ENCODE data around the gene C2orf74. TPM values are rescaled to one million over a fixed set of nuclear protein-coding genes. Genes with fewer than 3 reads are reported as not detected.

C2orf74 gene
- total RNA-seq, 1 experiment from 2014 or later, result 8.1 TPM

DNA sequence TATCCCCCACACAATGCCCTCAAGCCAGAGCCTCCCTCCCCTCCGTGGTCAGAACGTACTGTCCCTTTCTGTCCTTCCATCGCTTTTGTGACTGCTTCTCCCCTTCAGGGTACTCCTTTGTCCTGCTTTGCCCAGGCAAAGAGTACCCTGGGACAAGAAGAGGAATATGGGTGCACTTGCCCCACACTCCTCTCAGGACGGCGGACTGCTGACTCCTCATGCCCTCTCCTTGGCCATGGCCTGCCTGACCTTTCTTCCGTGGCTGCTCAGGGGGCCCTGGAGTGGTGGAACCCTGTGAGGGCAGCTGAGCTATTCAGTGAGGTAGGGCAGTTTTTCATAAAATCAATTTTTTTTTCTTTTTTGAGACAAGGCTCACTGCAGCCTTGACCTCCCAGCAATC, 18.7 kb downstream of the C2orf74 start (continued):
- TF ChIP-seq, protein P1, sequence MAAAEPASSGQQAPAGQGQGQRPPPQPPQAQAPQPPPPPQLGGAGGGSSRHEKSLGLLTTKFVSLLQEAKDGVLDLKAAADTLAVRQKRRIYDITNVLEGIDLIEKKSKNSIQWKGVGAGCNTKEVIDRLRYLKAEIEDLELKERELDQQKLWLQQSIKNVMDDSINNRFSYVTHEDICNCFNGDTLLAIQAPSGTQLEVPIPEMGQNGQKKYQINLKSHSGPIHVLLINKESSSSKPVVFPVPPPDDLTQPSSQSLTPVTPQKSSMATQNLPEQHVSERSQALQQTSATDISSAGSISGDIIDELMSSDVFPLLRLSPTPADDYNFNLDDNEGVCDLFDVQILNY (CRISPR knock-in tag; IDR thresholded peaks at IDR 0.05), result no peak
- TF ChIP-seq, protein P2, sequence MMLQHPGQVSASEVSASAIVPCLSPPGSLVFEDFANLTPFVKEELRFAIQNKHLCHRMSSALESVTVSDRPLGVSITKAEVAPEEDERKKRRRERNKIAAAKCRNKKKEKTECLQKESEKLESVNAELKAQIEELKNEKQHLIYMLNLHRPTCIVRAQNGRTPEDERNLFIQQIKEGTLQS (CRISPR knock-in tag; conservative IDR thresholded peaks at IDR 0.05), result no peak
- TF ChIP-seq, protein P3, sequence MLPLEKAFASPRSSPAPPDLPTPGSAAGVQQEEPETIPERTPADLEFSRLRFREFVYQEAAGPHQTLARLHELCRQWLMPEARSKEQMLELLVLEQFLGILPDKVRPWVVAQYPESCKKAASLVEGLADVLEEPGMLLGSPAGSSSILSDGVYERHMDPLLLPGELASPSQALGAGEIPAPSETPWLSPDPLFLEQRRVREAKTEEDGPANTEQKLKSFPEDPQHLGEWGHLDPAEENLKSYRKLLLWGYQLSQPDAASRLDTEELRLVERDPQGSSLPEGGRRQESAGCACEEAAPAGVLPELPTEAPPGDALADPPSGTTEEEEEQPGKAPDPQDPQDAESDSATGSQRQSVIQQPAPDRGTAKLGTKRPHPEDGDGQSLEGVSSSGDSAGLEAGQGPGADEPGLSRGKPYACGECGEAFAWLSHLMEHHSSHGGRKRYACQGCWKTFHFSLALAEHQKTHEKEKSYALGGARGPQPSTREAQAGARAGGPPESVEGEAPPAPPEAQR (CRISPR knock-in tag; IDR thresholded peaks at IDR 0.05), result no peak
- TF ChIP-seq CREM (CRISPR knock-in tag; IDR thresholded peaks at IDR 0.05), result no peak

DNA sequence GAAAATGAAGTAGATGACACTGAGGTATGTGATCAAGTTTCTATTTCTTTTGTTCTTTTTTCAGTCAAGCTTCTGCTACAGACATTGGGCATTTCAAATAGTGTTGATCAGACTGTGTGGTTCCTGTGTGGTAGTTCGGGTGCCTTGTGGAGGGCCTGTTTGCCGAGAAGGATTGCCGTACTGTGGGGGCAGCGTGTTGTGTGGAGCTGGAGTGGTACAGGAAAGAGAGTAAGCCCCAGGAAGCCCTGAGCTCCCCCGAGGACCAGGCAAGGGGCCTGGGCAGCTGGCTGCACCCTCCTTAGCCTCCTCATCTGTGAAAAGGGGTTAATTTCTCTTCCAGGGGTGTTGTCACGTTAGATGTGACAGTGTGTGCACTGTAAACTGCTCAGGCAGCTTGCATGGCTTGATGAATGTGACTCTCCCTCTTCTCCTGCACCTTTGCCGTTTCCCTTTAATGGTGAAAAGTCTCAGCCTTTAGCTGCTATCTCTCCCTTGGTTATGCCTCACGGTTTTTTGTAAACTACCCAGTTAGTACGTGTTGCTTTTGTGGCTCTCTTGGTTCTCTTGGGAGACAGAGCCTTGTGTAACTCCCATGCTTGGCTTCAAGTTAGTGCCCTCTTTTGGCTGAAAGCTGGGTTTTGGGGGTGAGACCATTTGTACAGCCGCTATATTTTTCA, 19.5 kb downstream of the C2orf74 start:
- Mint-ChIP-seq H3K27ac (peak overlapping the region; percentile 57), H3K36me3 (peaks cover 64% of the 10 kb centered on the region)

More for the DNA sequence above, 19.5 kb downstream of the C2orf74 start:
- no peak for TF ChIP-seq SP1 (CRISPR knock-in tag; conservative IDR thresholded peaks at IDR 0.05)
- TF ChIP-seq HMGA2 (CRISPR knock-in tag; IDR thresholded peaks at IDR 0.05), result no peak
- TF ChIP-seq, protein P4, sequence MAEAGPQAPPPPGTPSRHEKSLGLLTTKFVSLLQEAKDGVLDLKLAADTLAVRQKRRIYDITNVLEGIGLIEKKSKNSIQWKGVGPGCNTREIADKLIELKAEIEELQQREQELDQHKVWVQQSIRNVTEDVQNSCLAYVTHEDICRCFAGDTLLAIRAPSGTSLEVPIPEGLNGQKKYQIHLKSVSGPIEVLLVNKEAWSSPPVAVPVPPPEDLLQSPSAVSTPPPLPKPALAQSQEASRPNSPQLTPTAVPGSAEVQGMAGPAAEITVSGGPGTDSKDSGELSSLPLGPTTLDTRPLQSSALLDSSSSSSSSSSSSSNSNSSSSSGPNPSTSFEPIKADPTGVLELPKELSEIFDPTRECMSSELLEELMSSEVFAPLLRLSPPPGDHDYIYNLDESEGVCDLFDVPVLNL (CRISPR knock-in tag; IDR thresholded peaks at IDR 0.05; ENCODE audit: borderline replicate concordance, low read depth), result no peak
- TF ChIP-seq, protein P5, sequence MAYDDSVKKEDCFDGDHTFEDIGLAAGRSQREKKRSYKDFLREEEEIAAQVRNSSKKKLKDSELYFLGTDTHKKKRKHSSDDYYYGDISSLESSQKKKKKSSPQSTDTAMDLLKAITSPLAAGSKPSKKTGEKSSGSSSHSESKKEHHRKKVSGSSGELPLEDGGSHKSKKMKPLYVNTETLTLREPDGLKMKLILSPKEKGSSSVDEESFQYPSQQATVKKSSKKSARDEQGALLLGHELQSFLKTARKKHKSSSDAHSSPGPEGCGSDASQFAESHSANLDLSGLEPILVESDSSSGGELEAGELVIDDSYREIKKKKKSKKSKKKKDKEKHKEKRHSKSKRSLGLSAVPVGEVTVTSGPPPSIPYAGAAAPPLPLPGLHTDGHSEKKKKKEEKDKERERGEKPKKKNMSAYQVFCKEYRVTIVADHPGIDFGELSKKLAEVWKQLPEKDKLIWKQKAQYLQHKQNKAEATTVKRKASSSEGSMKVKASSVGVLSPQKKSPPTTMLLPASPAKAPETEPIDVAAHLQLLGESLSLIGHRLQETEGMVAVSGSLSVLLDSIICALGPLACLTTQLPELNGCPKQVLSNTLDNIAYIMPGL (CRISPR knock-in tag; IDR thresholded peaks at IDR 0.05), result no peak
- TF ChIP-seq, protein P6, sequence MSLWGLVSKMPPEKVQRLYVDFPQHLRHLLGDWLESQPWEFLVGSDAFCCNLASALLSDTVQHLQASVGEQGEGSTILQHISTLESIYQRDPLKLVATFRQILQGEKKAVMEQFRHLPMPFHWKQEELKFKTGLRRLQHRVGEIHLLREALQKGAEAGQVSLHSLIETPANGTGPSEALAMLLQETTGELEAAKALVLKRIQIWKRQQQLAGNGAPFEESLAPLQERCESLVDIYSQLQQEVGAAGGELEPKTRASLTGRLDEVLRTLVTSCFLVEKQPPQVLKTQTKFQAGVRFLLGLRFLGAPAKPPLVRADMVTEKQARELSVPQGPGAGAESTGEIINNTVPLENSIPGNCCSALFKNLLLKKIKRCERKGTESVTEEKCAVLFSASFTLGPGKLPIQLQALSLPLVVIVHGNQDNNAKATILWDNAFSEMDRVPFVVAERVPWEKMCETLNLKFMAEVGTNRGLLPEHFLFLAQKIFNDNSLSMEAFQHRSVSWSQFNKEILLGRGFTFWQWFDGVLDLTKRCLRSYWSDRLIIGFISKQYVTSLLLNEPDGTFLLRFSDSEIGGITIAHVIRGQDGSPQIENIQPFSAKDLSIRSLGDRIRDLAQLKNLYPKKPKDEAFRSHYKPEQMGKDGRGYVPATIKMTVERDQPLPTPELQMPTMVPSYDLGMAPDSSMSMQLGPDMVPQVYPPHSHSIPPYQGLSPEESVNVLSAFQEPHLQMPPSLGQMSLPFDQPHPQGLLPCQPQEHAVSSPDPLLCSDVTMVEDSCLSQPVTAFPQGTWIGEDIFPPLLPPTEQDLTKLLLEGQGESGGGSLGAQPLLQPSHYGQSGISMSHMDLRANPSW (CRISPR knock-in tag; conservative IDR thresholded peaks at IDR 0.05; ENCODE audit: low read depth), result no peak
- TF ChIP-seq, protein P7, sequence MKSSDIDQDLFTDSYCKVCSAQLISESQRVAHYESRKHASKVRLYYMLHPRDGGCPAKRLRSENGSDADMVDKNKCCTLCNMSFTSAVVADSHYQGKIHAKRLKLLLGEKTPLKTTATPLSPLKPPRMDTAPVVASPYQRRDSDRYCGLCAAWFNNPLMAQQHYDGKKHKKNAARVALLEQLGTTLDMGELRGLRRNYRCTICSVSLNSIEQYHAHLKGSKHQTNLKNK (CRISPR knock-in tag; IDR thresholded peaks at IDR 0.05), result no peak
- TF ChIP-seq CREB1 (CRISPR knock-in tag; IDR thresholded peaks at IDR 0.05), result no peak
- TF ChIP-seq, protein P2 (CRISPR knock-in tag; conservative IDR thresholded peaks at IDR 0.05), result no peak
- TF ChIP-seq, protein P8, sequence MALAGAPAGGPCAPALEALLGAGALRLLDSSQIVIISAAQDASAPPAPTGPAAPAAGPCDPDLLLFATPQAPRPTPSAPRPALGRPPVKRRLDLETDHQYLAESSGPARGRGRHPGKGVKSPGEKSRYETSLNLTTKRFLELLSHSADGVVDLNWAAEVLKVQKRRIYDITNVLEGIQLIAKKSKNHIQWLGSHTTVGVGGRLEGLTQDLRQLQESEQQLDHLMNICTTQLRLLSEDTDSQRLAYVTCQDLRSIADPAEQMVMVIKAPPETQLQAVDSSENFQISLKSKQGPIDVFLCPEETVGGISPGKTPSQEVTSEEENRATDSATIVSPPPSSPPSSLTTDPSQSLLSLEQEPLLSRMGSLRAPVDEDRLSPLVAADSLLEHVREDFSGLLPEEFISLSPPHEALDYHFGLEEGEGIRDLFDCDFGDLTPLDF (CRISPR knock-in tag; IDR thresholded peaks at IDR 0.05), result no peak
- POLR2A ChIA-PET, result no interaction called here
- no peaks in the 10 kb centered on the region for H3K9me3 Mint-ChIP-seq
- no peak overlapping the region for H3K4me3 Mint-ChIP-seq
- peaks cover 4% of the 10 kb centered on the region for H3K27me3 Mint-ChIP-seq (ENCODE audit: low read depth)
- no peak for ATAC-seq
- H3K4me1 Mint-ChIP-seq, result peaks cover 36% of the 10 kb centered on the region
- DNase-seq (ENCODE audit: low spot score), result no peak
- CTCF ChIA-PET, result no interaction called here

All from WTC11 (cell line).